IMR-90 (cell line): ENCODE results near the gene PIAS1.

Experiments used
- CEBPB ChIP-seq: IDR thresholded peaks from 2 replicates; pipeline ENCODE4 v1.6.1; 2012; ENCODE audit warnings: low read depth, low read length, improper control_type of control experiment
- RCOR1 ChIP-seq: IDR thresholded peaks from 2 replicates; pipeline ENCODE4 v1.6.1; 2012; ENCODE audit warnings: mild to moderate bottlenecking, low read length, improper control_type of control experiment; ENCODE audit not compliant: insufficient replicate concordance
- TF ChIP-seq, protein P1 (sequence below): conservative IDR thresholded peaks from 2 replicates; pipeline ENCODE4 v1.5.1; 2012; ENCODE audit warnings: mild to moderate bottlenecking, low read depth, low read length, improper control_type of control experiment

DNA sequence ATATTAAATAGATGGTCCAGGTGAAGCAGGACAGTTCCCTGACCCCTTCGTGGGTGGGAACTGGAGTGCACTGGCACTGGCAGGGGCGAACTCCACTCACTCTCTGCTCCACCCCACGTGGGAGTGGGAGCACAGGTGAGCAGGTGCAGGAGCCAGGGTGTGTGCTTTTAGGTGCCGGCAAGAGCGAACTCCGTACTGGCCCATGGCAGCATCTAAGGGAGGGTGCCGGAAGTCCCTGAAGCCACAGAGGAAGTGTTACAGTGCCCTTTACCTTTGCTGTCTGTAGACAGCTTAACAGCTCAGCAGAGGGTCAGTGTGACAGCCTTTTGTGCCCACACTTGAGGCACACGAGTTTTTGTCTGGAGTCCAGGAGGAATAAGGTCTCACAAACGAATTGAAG is 26.7 kb upstream of the PIAS1 start:
- no peak for TF ChIP-seq CEBPB
- TF ChIP-seq, protein P1, sequence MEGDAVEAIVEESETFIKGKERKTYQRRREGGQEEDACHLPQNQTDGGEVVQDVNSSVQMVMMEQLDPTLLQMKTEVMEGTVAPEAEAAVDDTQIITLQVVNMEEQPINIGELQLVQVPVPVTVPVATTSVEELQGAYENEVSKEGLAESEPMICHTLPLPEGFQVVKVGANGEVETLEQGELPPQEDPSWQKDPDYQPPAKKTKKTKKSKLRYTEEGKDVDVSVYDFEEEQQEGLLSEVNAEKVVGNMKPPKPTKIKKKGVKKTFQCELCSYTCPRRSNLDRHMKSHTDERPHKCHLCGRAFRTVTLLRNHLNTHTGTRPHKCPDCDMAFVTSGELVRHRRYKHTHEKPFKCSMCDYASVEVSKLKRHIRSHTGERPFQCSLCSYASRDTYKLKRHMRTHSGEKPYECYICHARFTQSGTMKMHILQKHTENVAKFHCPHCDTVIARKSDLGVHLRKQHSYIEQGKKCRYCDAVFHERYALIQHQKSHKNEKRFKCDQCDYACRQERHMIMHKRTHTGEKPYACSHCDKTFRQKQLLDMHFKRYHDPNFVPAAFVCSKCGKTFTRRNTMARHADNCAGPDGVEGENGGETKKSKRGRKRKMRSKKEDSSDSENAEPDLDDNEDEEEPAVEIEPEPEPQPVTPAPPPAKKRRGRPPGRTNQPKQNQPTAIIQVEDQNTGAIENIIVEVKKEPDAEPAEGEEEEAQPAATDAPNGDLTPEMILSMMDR: no peak
- no peak for TF ChIP-seq RCOR1
